ENCODE data around the gene SYCP2L. TPM values are rescaled to one million over a fixed set of nuclear protein-coding genes. Genes with fewer than 3 reads are reported as not detected.

Gene SYCP2L
- total RNA-seq, 1 donor from 2014 or later: 2.6 TPM

DNA sequence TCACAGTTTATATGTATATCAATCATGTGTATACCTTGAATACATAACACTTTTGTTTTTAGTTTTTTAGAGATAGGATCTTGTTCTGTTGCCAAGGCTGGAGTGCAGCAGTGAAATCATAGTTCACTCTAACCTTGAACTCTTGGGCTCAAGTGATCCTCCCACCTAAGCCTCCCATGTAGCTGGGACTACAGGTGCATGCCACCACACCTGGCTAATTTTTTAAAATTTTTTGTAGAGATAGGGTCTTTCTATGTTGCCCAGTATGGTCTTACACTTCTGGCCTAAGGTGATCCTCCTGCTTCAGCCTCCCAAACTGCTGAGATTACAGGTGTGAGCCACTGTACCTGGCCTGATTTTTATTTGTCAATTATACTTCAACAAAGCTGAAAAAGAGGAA is 69.9 kb downstream of the SYCP2L start:
- Mint-ChIP-seq H3K27me3 (ENCODE audit: low read depth) (no peaks in the 10 kb centered on the region), H3K4me1 (ENCODE audit: low read depth) (peaks cover 33% of the 10 kb centered on the region), H3K9me3 (ENCODE audit: low read depth) (no peaks in the 10 kb centered on the region), H3K27ac (ENCODE audit: unreplicated experiment) (no peak overlapping the region), H3K4me3 (ENCODE audit: unreplicated experiment) (no peak overlapping the region), H3K36me3 (ENCODE audit: low read depth) (peaks cover 8% of the 10 kb centered on the region)
- DNase-seq (ENCODE audit: low spot score): no peak
- TF ChIP-seq, protein P1, sequence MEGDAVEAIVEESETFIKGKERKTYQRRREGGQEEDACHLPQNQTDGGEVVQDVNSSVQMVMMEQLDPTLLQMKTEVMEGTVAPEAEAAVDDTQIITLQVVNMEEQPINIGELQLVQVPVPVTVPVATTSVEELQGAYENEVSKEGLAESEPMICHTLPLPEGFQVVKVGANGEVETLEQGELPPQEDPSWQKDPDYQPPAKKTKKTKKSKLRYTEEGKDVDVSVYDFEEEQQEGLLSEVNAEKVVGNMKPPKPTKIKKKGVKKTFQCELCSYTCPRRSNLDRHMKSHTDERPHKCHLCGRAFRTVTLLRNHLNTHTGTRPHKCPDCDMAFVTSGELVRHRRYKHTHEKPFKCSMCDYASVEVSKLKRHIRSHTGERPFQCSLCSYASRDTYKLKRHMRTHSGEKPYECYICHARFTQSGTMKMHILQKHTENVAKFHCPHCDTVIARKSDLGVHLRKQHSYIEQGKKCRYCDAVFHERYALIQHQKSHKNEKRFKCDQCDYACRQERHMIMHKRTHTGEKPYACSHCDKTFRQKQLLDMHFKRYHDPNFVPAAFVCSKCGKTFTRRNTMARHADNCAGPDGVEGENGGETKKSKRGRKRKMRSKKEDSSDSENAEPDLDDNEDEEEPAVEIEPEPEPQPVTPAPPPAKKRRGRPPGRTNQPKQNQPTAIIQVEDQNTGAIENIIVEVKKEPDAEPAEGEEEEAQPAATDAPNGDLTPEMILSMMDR (IDR thresholded peaks at IDR 0.05): no peak

DNA sequence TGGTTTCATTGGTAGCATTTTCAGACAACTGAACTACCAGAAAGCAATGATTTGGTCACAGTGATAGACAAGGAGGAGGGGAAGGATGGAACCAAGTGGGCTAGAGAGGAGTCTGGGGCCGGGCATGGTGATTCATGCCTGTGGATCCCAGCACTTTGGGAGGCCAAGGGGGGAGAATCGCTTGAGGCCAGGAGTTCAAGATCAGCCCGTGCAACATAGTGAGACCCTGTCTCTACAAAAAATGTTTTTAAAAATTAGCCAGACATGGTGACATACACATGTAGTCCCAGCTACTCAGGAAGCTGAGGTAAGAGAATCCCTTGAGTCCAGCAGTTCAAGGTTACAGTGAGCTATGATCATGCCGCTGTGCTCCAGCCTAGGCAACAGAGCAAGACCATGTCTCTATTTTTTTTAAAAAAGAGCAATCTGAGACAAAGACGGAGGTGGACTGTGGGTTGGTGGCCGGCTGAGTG is 70.6 kb downstream of the SYCP2L start:
- no peak for DNase-seq (ENCODE audit: low spot score)
- peaks cover 33% of the 10 kb centered on the region for H3K4me1 Mint-ChIP-seq (ENCODE audit: low read depth)
- H3K27me3 Mint-ChIP-seq (ENCODE audit: low read depth): no peaks in the 10 kb centered on the region

DNA sequence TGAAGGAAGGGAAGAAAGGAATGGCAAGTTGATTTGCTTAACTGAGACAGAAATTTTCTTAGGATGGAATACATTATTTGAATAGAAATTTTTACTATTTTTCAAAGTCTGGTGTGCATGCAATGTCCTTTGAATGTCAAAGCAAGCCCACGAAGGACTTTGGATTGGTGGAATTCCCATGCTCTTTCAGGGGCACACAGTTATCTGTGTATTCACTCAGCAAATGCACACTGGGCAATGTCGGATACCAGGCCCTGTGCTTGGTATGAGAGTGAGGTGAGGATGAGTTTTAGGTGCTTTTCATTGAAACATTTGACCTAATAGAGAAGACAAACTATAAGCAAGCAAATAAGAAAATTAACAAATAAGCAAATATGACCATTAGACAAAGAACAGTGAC is 73.3 kb downstream of the SYCP2L start:
- H3K4me1 Mint-ChIP-seq (ENCODE audit: low read depth): peaks cover 45% of the 10 kb centered on the region
- DNase-seq (ENCODE audit: low spot score): no peak
- TF ChIP-seq, protein P1 (IDR thresholded peaks at IDR 0.05): no peak
- H3K36me3 Mint-ChIP-seq (ENCODE audit: low read depth): peaks cover 12% of the 10 kb centered on the region
- H3K9me3 Mint-ChIP-seq (ENCODE audit: low read depth): peaks cover 2% of the 10 kb centered on the region
- H3K27ac Mint-ChIP-seq (ENCODE audit: unreplicated experiment): no peak overlapping the region
- H3K4me3 Mint-ChIP-seq (ENCODE audit: unreplicated experiment): no peak overlapping the region
- no peaks in the 10 kb centered on the region for H3K27me3 Mint-ChIP-seq (ENCODE audit: low read depth)

More for the DNA sequence above, 70.6 kb downstream of the SYCP2L start:
- TF ChIP-seq, protein P1 (IDR thresholded peaks at IDR 0.05): no peak
- Mint-ChIP-seq H3K4me3 (ENCODE audit: unreplicated experiment) (no peak overlapping the region), H3K36me3 (ENCODE audit: low read depth) (peaks cover 8% of the 10 kb centered on the region), H3K9me3 (ENCODE audit: low read depth) (no peaks in the 10 kb centered on the region), H3K27ac (ENCODE audit: unreplicated experiment) (no peak overlapping the region)

DNA sequence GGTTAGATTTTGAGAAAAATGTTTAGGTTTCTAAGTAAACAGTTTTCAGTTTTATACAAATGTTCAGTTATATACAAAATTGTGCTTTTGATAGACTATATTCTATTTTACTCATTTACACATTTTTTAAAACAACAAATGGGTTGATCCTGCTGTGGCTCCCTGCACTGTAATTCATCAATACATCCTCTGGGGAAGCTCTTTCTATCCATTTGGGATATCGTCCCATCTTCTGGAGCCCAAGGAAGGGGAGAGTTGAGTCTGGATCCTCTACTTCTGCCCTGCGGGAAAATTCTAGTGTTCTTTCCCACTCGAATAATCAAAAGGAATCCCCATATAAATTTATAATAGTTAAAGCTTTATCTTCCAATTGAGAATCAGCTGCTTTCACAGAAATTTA is 75.0 kb downstream of the SYCP2L start:
- peaks cover 18% of the 10 kb centered on the region for H3K36me3 Mint-ChIP-seq (ENCODE audit: low read depth)
- DNase-seq (ENCODE audit: low spot score): no peak
- H3K27me3 Mint-ChIP-seq (ENCODE audit: low read depth): no peaks in the 10 kb centered on the region
- H3K4me3 Mint-ChIP-seq (ENCODE audit: unreplicated experiment): no peak overlapping the region
- peaks cover 47% of the 10 kb centered on the region for H3K4me1 Mint-ChIP-seq (ENCODE audit: low read depth)
- H3K9me3 Mint-ChIP-seq (ENCODE audit: low read depth): peaks cover 8% of the 10 kb centered on the region
- TF ChIP-seq, protein P1 (IDR thresholded peaks at IDR 0.05): peak; percentile 27
- H3K27ac Mint-ChIP-seq (ENCODE audit: unreplicated experiment): peak overlapping the region; percentile 83

DNA sequence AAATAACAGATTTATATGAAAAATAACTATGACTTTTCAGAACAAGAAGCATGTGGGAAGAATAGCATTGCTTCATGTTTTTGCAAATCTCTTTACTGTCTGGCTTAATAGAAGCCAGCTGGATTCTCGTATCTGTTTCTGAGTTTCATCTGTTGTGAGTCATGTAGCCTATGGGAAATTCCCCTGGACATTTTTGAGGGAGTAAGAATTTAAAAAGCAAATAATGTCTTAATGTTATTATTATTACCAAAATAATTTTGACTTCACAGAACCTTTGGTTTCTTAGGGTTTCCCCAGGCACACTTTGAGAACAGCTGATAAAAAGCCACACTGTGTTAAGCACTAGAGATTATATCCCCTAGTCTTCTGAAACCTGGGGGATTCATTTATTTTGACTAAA is 75.8 kb downstream of the SYCP2L start:
- Mint-ChIP-seq H3K4me1 (ENCODE audit: low read depth) (peaks cover 47% of the 10 kb centered on the region), H3K9me3 (ENCODE audit: low read depth) (peaks cover 9% of the 10 kb centered on the region), H3K4me3 (ENCODE audit: unreplicated experiment) (no peak overlapping the region), H3K27me3 (ENCODE audit: low read depth) (no peaks in the 10 kb centered on the region), H3K36me3 (ENCODE audit: low read depth) (peaks cover 20% of the 10 kb centered on the region), H3K27ac (ENCODE audit: unreplicated experiment) (peak overlapping the region; percentile 83)
- no peak for DNase-seq (ENCODE audit: low spot score)
- TF ChIP-seq, protein P1 (IDR thresholded peaks at IDR 0.05): no peak

Measured in chondrocyte (in vitro differentiated cells).